RWPE1 (cell line): ENCODE results near the gene NAA20.
A peak's percentile ranks its signal among the peaks of the same experiment; 100 is the strongest.

Experiments used
- CTCF ChIA-PET: fragments of 350-600 bp; sonication (Branson Sonifier 250); formaldehyde crosslinking; extraction: SDS; loops from one replicate; lab custom pipeline; 2021; lab: Yijun Ruan, JAX
- POLR2A ChIA-PET: fragments of 400-600 bp; formaldehyde crosslinking; extraction: SDS; loops from one replicate; lab custom pipeline; 2020; ENCODE audit warnings: antibody characterized with exemption; ENCODE audit not compliant: low non-redundant PET; lab: Yijun Ruan, JAX
- DNase-seq: peaks from one replicate; pipeline ENCODE4 v3.0.0; 2012; ENCODE audit warnings: low spot score
- H3K27ac ChIP-seq: fragments of 450-650 bp; 2 replicates; pipeline ENCODE4 v1.5.1; 2017
- TF ChIP-seq, protein P1 (sequence below): fragments of 450-650 bp; conservative IDR thresholded peaks from 2 replicates; pipeline ENCODE4 v1.5.1; 2017; ENCODE audit warnings: low read depth, mild to moderate bottlenecking

NAA20 gene

DNA sequence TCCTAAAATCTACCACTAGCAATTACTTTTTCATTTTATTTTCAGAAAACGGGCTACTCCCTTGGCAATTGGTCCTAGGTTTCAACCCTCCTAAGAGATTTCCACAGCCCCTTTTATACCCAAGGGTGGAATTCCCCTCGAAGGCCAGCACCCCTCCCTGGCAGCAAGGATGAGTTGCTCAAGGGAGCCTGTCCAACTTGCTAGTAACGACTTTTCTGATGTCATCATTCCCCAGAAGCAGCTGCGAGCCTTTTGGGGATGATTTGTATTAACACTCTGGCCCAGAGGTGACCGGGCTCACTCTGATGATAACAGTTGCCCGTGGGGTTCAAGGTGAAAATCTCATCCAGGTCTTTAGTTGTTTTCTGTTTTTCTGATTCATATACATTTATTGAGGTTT, 30.7 kb upstream of the NAA20 start:
- ChIA-PET CTCF (no interaction called here), POLR2A (no interaction called here)
- peak overlapping the region; percentile 68 for H3K27ac ChIP-seq
- TF ChIP-seq, protein P1, sequence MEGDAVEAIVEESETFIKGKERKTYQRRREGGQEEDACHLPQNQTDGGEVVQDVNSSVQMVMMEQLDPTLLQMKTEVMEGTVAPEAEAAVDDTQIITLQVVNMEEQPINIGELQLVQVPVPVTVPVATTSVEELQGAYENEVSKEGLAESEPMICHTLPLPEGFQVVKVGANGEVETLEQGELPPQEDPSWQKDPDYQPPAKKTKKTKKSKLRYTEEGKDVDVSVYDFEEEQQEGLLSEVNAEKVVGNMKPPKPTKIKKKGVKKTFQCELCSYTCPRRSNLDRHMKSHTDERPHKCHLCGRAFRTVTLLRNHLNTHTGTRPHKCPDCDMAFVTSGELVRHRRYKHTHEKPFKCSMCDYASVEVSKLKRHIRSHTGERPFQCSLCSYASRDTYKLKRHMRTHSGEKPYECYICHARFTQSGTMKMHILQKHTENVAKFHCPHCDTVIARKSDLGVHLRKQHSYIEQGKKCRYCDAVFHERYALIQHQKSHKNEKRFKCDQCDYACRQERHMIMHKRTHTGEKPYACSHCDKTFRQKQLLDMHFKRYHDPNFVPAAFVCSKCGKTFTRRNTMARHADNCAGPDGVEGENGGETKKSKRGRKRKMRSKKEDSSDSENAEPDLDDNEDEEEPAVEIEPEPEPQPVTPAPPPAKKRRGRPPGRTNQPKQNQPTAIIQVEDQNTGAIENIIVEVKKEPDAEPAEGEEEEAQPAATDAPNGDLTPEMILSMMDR = no peak
- no peak for DNase-seq

DNA sequence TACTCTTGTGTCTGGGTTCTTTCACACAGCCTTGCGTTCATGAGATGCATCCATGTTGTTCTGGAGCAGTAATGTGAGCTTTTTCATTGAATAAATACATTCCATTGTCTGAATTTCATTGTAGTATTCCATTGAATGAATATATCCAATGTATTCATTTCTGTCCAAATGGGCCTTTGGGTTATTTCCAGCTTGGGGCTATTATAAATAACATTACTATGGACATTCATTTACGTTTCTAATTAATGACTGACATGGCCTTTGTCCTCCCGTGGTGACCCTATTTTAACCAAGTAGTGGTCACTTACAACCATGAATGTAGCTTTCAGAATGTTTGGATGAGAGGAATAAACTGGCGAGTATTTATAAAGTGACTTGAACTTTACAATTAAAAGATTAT, 30.1 kb upstream of the NAA20 start:
- ChIA-PET CTCF (no interaction called here), POLR2A (no interaction called here)
- no peak overlapping the region for H3K27ac ChIP-seq
- no peak for DNase-seq
- TF ChIP-seq, protein P1 = no peak

DNA sequence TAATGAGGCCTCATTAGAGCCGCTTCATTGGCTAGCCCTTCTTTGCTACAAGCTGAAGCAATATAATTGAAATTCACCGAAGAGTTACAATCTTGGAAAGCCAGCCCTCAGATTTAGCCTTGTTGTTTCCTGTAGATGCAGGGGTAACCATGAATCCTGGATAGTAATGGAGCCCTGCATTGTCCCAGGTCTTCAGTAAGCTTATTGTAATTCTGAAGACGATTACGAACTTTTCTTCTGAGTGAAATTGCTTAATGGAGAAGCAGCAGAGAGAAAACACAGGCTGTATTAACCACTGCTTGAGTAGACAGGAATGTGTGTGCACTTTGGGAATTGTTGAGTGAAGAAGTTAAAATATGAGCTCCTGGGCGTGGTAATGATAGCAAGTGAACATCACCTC, 26.3 kb upstream of the NAA20 start:
- CTCF ChIA-PET = no interaction called here

DNA sequence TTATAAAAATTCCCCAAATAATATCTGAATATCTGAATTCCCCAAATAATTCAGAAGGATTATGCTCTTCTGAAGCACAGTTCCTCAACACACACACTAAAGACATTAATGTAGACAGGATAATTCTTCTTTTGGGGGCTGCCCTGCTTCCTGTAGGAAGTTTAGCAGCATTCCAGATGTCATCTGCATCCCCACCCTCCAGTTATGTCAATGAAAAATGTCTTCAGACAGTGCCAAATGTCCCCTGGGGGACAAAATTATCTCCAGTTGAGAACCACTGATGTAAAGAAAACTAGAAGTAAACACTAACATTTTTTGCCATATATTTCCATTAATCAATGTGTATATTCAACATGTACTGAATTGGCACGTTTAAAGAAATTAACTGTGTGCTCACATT, 25.9 kb upstream of the NAA20 start:
- no peak for DNase-seq
- ChIA-PET POLR2A (no interaction called here), CTCF (no interaction called here)
- H3K27ac ChIP-seq = no peak overlapping the region
- TF ChIP-seq, protein P1 = no peak

More for the DNA sequence above, 26.3 kb upstream of the NAA20 start:
- DNase-seq = no peak
- H3K27ac ChIP-seq = no peak overlapping the region
- TF ChIP-seq, protein P1 = no peak
- POLR2A ChIA-PET = no interaction called here

DNA sequence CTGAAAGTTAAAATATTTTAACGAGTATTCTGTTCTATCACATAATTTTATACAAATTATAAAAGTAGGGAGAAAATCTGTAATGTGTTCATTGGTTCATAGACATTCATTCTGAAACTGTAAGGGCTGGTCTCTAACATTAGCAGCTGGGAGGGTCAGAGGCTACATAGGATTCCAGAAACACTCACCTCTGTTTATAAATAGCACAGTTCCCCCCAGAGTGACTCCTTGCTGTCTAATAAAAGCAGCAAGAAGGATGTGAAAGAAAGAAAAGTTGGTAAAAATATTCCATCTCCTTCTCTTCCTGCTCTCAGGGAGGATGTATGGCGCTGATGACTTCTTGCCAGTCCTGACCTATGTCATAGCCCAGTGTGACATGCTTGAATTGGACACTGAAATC, 25.3 kb upstream of the NAA20 start:
- 0 out of 2 replicates have a peak overlapping the region, but pooled peaks have one; percentile 17 for H3K27ac ChIP-seq
- TF ChIP-seq, protein P1 = no peak
- no peak for DNase-seq
- POLR2A ChIA-PET = no interaction called here
- CTCF ChIA-PET = no interaction called here

DNA sequence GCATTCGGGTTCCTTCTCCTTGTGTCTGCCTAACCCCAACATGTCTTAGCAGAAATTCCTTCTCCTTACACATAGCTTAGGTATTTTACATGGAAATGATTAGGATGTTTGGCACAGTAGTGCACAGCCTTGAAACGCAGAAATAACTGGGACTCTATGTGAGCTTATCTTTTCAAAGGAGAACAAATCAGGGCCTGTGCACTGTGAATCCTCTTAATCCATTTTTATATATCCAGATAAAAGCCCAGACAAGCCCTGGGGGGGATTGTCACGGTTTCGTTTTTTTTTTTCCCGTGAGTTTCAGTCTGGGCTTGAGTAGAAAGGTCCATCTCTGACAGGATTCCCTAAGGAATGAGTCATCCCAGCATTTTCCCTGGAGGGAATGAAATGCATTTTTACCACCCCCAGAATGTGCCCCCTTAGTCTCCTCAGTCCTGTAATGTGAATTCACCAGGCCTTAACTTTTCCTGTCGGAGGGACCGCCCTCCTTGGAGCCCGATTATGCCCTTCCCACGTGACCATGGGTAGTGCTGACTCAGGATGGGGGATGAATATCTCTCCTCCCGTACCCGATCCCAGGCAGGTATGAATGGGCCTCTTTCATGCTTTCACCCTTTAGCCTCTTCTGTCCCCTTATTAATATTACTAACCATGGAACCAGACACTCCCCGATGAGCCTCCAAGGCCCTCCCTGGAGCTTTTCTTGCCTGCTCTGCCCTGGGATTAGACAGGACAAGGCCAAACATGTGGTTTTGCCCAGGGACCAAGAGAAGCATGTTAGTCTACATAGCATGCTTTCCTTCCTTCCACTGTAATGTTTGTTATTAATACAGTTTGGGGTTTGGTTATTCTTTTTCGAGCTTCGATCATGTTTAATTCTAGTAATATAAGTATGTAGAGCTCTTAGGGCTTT, 23.9 kb upstream of the NAA20 start:
- TF ChIP-seq, protein P1 = no peak
- DNase-seq = peak; percentile 95
- peak overlapping the region; percentile 100 for H3K27ac ChIP-seq
- POLR2A ChIA-PET = interaction anchor here (0.7 to 2.3 kb wide), 3 partner anchors 17 to 107 kb away, joined by 3 to 28 read pairs (median 4); no protein-coding TSS in a partner anchor
- CTCF ChIA-PET = interaction anchor here (1.0 to 1.2 kb wide), 2 partner anchors 24 to 107 kb away, joined by 3 to 8 read pairs; partner anchors contain the start of gene NAA20
